Endothelial cell of umbilical vein (primary cell): ENCODE measurements around the gene SPATS2L. TPM values are rescaled to one million over a fixed set of nuclear protein-coding genes. Genes with fewer than 3 reads are reported as not detected.

ENCODE experiments used
- BruUV-seq: library from RNA; stranded (reverse); fragments of 400-500 nt; replicated peaks from 2 replicates; lab custom pipeline; 2021; lab: Mats Ljungman, UMichigan
- CTCF ChIA-PET: fragments of 300-600, 350-600 bp; sonication (Branson Sonifier 250); formaldehyde crosslinking; loops from one replicate; lab custom pipeline; 2021; ENCODE audit warnings: antibody characterized with exemption, inconsistent platforms; lab: Charles Lee
- POLR2A ChIA-PET: fragments of 300-600, 350-600 bp; sonication (Branson Sonifier 250); formaldehyde crosslinking; loops from one replicate; lab custom pipeline; 2021; ENCODE audit warnings: antibody characterized with exemption, inconsistent platforms; lab: Charles Lee
- DNase-seq: peaks from one replicate; pipeline ENCODE4 v3.0.0-alpha.2; 2011; ENCODE audit warnings: low read depth, low spot score
- FAIRE-seq: peaks from 2 replicates; lab custom pipeline; 2011; peaks lifted over from hg19 to GRCh38; lab: Jason Lieb, UNC
- H2AFZ ChIP-seq: 2 replicates; pipeline ENCODE4 v1.6.0; 2012; ENCODE audit warnings: low read depth, low read length, control low read depth, inconsistent platforms
- H3K27ac ChIP-seq: 2 replicates; pipeline ENCODE4 v1.5.1; 2011; ENCODE audit warnings: low read depth, mild to moderate bottlenecking, control low read depth, low read length, moderate library complexity; ENCODE audit not compliant: insufficient read depth
- H3K27me3 ChIP-seq, 2 experiments: 2 replicates each; pipeline versions ENCODE4 v1.6.0 to v1.6.1; 2011; ENCODE audit warnings: low read length in 2 of 2, mixed read lengths in 1 of 2; ENCODE audit not compliant: control insufficient read depth in 2 of 2, insufficient read depth in 2 of 2
- H3K36me3 ChIP-seq, 2 experiments: 2 replicates in 1 of 2; 3 replicates in 1 of 2; pipeline ENCODE4 v1.5.1; 2011; ENCODE audit warnings: low read length in 2 of 2, mild to moderate bottlenecking in 1 of 2, moderate library complexity in 1 of 2; ENCODE audit not compliant: control insufficient read depth in 2 of 2, insufficient read depth in 2 of 2; ENCODE audit errors: extremely low read depth in 1 of 2
- H3K4me1 ChIP-seq: 3 replicates; pipeline ENCODE4 v1.5.1; 2011; ENCODE audit warnings: mild to moderate bottlenecking, low read length; ENCODE audit not compliant: control insufficient read depth, insufficient read depth; ENCODE audit errors: extremely low read depth
- H3K4me2 ChIP-seq: 2 replicates; pipeline ENCODE4 v1.6.1; 2011; ENCODE audit warnings: low read length, control low read depth, mixed read lengths; ENCODE audit not compliant: insufficient read depth
- H3K4me3 ChIP-seq, 3 experiments: fragments of 200-600 bp in 1 of 3; sonication (generic), shearing (Covaris generic) in 1 of 3; replicated peaks in 1 of 3; 2 replicates each; pipeline ENCODE4 v1.5.1; 2011 to 2016; ENCODE audit warnings: control low read depth in 3 of 3, low read length in 3 of 3, mild to moderate bottlenecking in 2 of 3, inconsistent platforms in 1 of 3, low read depth in 1 of 3, moderate library complexity in 1 of 3; ENCODE audit not compliant: insufficient read depth in 1 of 3
- H3K79me2 ChIP-seq: 2 replicates; pipeline ENCODE4 v1.6.0; 2012; ENCODE audit warnings: low read length, inconsistent platforms; ENCODE audit not compliant: control insufficient read depth, insufficient read depth
- H3K9ac ChIP-seq: replicated peaks from 2 replicates; pipeline ENCODE3; 2011; ENCODE audit warnings: low read length, control low read depth; ENCODE audit not compliant: insufficient read depth; ENCODE audit errors: extremely low read depth
- H3K9me1 ChIP-seq: replicated peaks from 3 replicates; pipeline ENCODE4 v1.6.0; 2011; ENCODE audit warnings: mild to moderate bottlenecking, low read length; ENCODE audit not compliant: control insufficient read depth, insufficient read depth; ENCODE audit errors: extremely low read depth
- H3K9me3 ChIP-seq: replicated peaks from 2 replicates; pipeline ENCODE4 v1.5.1; 2012; ENCODE audit warnings: low read length, inconsistent platforms; ENCODE audit not compliant: control insufficient read depth, insufficient read depth
- H4K20me1 ChIP-seq: replicated peaks from 2 replicates; pipeline ENCODE3; 2011; ENCODE audit warnings: mild to moderate bottlenecking, low read length; ENCODE audit not compliant: control insufficient read depth, insufficient read depth; ENCODE audit errors: extremely low read depth
- CTCF ChIP-seq, 2 donors: IDR thresholded peaks; 1 replicate in 1 of 2; 2 replicates in 1 of 2; pipeline ENCODE4 v1.5.1; 2011; ENCODE audit warnings: low read length in 2 of 2, mild to moderate bottlenecking in 2 of 2, moderate library complexity in 2 of 2, control low read depth in 1 of 2, inconsistent platforms in 1 of 2, low read depth in 1 of 2; ENCODE audit not compliant: insufficient read depth in 1 of 2; ENCODE audit errors: extremely low read depth in 1 of 2
- EZH2 ChIP-seq: IDR thresholded peaks from 2 replicates; pipeline ENCODE4 v1.6.1; 2012; ENCODE audit warnings: borderline replicate concordance, low read depth, mild to moderate bottlenecking, moderate library complexity, low read length, inconsistent platforms; ENCODE audit not compliant: severe bottlenecking
- FOS ChIP-seq: IDR thresholded peaks from 2 replicates; pipeline ENCODE4 v1.6.1; 2011; ENCODE audit warnings: mild to moderate bottlenecking, low read length, moderate library complexity, borderline replicate concordance; ENCODE audit not compliant: insufficient read depth
- GATA2 ChIP-seq: IDR thresholded peaks from 2 replicates; pipeline ENCODE4 v1.7.0; 2011; ENCODE audit warnings: low read depth, mild to moderate bottlenecking, moderate library complexity, mixed read lengths, low read length; ENCODE audit not compliant: insufficient read length, insufficient read depth
- JUN ChIP-seq: IDR thresholded peaks from 2 replicates; pipeline ENCODE4 v1.6.1; 2011; ENCODE audit warnings: borderline replicate concordance, low read depth; ENCODE audit not compliant: insufficient read length, insufficient read depth
- MAX ChIP-seq: IDR thresholded peaks from 2 replicates; pipeline ENCODE4 v1.6.1; 2011; ENCODE audit not compliant: insufficient read depth, insufficient read length
- MYC ChIP-seq: IDR thresholded peaks from one replicate; pipeline ENCODE4 v1.6.1; 2011; ENCODE audit warnings: mild to moderate bottlenecking, low read depth, low read length
- POLR2A ChIP-seq: IDR thresholded peaks from 2 replicates; pipeline ENCODE4 v1.6.1; 2012; ENCODE audit warnings: low read depth, mild to moderate bottlenecking, control low read depth, low read length
- POLR2AphosphoS5 ChIP-seq: IDR thresholded peaks from 2 replicates; pipeline ENCODE4 v1.6.1; 2012; ENCODE audit warnings: low read depth, mild to moderate bottlenecking, control low read depth, low read length, moderate library complexity; ENCODE audit not compliant: insufficient read depth
- dilution Hi-C: fragments of 300-500 bp; cut with MboI; formaldehyde crosslinking; loops from one replicate; pipeline ENCODE4 v1.15.0; 2019; ENCODE audit warnings: low sequenced_read_pairs; ENCODE audit not compliant: extremely low pct_ligation_motif_present
- intact Hi-C: fragments of 100-400 bp; cut with micrococcal nuclease; formaldehyde crosslinking; loops from one replicate; pipeline ENCODE4 v1.10.0; 2022
- polyA plus RNA-seq, 4 experiments: library from polyadenylated mRNA; depleted of rRNA in 3 of 4; stranded (reverse) in 3 of 4; unstranded in 1 of 4; fragments of >200 nt; gene quantifications; 2 replicates each; pipeline versions ENCODE4 v1.2.1 to v1.2.3, GENCODE V29; 2011 to 2012; ENCODE audit warnings: missing spikeins in 1 of 4
- total RNA-seq: library from RNA; stranded (reverse); gene quantifications from 2 replicates; pipeline ENCODE4 v1.2.3, GENCODE V29; 2021

SPATS2L gene
- total and polyA plus RNA-seq, 2 donors (not counting 3 experiments of a cell fraction or from before 2014, with no cell fraction given), result 29.1 to 72.9 TPM

DNA sequence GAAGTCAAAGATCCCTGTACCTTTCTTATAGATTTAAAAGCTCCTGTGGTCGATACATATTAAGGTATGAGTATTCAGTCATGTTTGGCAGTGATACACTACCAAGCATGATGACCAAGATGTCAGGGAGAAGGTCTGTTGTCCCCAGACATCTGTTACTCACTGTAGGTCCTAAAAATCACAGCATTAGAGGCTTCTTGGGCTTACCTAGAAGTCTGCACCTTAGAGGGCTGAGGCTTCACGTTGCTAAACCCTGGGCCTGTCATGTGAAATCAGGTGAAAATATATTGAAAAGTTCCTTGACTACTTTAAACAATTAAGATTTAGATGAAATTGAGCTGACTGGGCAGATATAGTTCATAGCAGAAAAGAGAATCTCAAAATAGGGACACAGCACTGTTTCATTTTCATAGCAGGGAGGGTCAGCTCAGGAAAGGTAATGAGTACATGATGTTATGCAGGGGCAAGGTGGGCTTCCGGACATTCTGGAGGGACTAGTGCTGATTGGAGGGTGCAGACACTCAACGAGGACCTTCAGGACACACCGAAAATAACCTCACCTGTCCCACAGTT lies 78.7 kb downstream of the SPATS2L start:
- Histone ChIP-seq H2AFZ (no peak overlapping the region), H4K20me1 (no peaks in the 10 kb centered on the region), H3K27me3 (no peaks in the 10 kb centered on the region), H3K27ac (no peak overlapping the region), H3K36me3 (peaks cover 0 to 5% of the 10 kb centered on the region in 2 experiments), H3K9me3 (no peaks in the 10 kb centered on the region), H3K4me3 (no peak overlapping the region), H3K79me2 (peaks cover 26% of the 10 kb centered on the region), H3K4me1 (peaks cover 19% of the 10 kb centered on the region), H3K4me2 (no peak overlapping the region), H3K9ac (no peak overlapping the region), H3K9me1 (no peaks in the 10 kb centered on the region)
- dilution Hi-C loops (no loop called here), intact Hi-C loops (no loop called here)
- TF ChIP-seq POLR2AphosphoS5, result no peak
- TF ChIP-seq JUN, result no peak
- no peak for TF ChIP-seq FOS
- TF ChIP-seq MYC, result no peak
- FAIRE-seq (no peak), DNase-seq (no peak)
- ChIA-PET CTCF (no interaction called here), POLR2A (no interaction called here)
- BruUV-seq, result no TSS peak

- Histone ChIP-seq H3K27me3 (no peaks in the 10 kb centered on the region), H2AFZ (no peak overlapping the region), H3K36me3 (peaks cover 0 to 5% of the 10 kb centered on the region in 2 experiments), H4K20me1 (no peaks in the 10 kb centered on the region), H3K9me1 (no peaks in the 10 kb centered on the region), H3K9ac (no peak overlapping the region), H3K27ac (no peak overlapping the region), H3K4me3 (no peak overlapping the region), H3K4me1 (peaks cover 15% of the 10 kb centered on the region), H3K79me2 (no peaks in the 10 kb centered on the region), H3K9me3 (no peaks in the 10 kb centered on the region), H3K4me2 (no peak overlapping the region)
- POLR2A ChIA-PET, result no interaction called here
- DNase-seq, result no peak
- no peak for FAIRE-seq
- no TSS peak for BruUV-seq
- CTCF ChIA-PET, result no interaction called here
- dilution Hi-C loops (no loop called here), intact Hi-C loops (no loop called here)
- no peak for TF ChIP-seq FOS
- no peak for TF ChIP-seq MYC
- no peak for TF ChIP-seq MAX
- no peak for TF ChIP-seq POLR2AphosphoS5
- no peak for TF ChIP-seq EZH2
- TF ChIP-seq CTCF (IDR thresholded peaks at IDR 0.05; ENCODE audit: extremely low read depth in 1 of 2, insufficient read depth in 1 of 2, low read depth in 1 of 2, low read length in 2 of 2), result no peak
- TF ChIP-seq POLR2A, result no peak
- TF ChIP-seq JUN, result no peak
- no peak for TF ChIP-seq GATA2
These were observed 86.7 kb downstream of the SPATS2L start for GRCh38 chr2:200393191-200393590.
